Thyroid gland (tissue), 4 donors: ENCODE data around the gene EFHB.

Source experiments
- POLR2A ChIP-seq, 2 donors: fragments of 450-650 bp; IDR thresholded peaks; one replicate each; pipeline ENCODE4 v1.6.1; 2017; ENCODE audit warnings: antibody characterized with exemption in 2 of 2, mild to moderate bottlenecking in 2 of 2, moderate library complexity in 1 of 2
- TF ChIP-seq, protein P1 (sequence below), 6 experiments: fragments of 200-600 bp in 3 of 6; fragments of 450-650 bp in 3 of 6; sonication (generic) in 3 of 6; IDR thresholded peaks; one replicate each; pipeline ENCODE4 v1.5.1; 2016 to 2019; ENCODE audit warnings: antibody characterized with exemption in 6 of 6, mild to moderate bottlenecking in 2 of 6, inconsistent platforms in 1 of 6, moderate library complexity in 1 of 6

DNA sequence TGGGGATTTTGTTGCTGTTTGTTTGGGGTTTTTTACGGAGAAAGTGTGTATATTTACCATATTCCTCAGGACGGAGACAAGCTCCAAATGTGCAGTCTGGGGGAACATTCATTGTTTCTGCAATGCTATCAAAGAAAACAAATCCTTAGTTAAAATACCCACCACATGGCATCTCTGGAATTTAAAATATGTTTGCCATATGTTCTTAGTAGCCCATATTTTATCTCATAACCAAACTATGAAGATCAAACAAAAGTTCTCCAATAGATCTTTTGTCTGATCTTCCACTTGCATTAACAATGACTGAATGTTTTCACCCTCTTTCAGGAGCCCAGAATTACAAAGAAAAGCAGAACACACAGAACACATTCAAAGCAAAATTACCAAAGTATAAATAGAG lies 35.3 kb downstream of the EFHB start:
- TF ChIP-seq, protein P1, sequence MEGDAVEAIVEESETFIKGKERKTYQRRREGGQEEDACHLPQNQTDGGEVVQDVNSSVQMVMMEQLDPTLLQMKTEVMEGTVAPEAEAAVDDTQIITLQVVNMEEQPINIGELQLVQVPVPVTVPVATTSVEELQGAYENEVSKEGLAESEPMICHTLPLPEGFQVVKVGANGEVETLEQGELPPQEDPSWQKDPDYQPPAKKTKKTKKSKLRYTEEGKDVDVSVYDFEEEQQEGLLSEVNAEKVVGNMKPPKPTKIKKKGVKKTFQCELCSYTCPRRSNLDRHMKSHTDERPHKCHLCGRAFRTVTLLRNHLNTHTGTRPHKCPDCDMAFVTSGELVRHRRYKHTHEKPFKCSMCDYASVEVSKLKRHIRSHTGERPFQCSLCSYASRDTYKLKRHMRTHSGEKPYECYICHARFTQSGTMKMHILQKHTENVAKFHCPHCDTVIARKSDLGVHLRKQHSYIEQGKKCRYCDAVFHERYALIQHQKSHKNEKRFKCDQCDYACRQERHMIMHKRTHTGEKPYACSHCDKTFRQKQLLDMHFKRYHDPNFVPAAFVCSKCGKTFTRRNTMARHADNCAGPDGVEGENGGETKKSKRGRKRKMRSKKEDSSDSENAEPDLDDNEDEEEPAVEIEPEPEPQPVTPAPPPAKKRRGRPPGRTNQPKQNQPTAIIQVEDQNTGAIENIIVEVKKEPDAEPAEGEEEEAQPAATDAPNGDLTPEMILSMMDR (IDR thresholded peaks at IDR 0.05): no peak
- no peak for TF ChIP-seq POLR2A (IDR thresholded peaks at IDR 0.05)
